BJ (cell line): ENCODE results near the gene CXCR5. TPM values are rescaled to one million over a fixed set of nuclear protein-coding genes. Genes with fewer than 3 reads are reported as not detected.
A peak's percentile ranks its signal among the peaks of the same experiment; 100 is the strongest.
"Not testable (repeated sequence)": the region's sequence is repeated elsewhere in the genome, so short reads cannot be mapped to it uniquely, and the experiment has no call there.

ENCODE experiments used
- CTCF ChIA-PET: fragments of 350-600 bp; formaldehyde crosslinking; extraction: SDS; loops from one replicate; lab custom pipeline; 2021; ENCODE audit warnings: antibody characterized with exemption, inconsistent platforms; lab: Yijun Ruan, JAX
- POLR2A ChIA-PET: fragments of 300-600 bp; sonication (Branson Sonifier 250); formaldehyde crosslinking; extraction: SDS; loops from one replicate; lab custom pipeline; 2021; ENCODE audit warnings: antibody characterized with exemption; lab: Charles Lee
- DNase-seq: peaks from one replicate; pipeline ENCODE4 v3.0.0-alpha.2; 2011; ENCODE audit warnings: low read depth
- H3K27me3 ChIP-seq: 2 replicates; pipeline ENCODE4 v1.6.0; 2011; ENCODE audit warnings: low read length; ENCODE audit not compliant: control insufficient read depth, insufficient read depth
- H3K36me3 ChIP-seq: 2 replicates; pipeline ENCODE4 v1.5.1; 2011; ENCODE audit warnings: low read length; ENCODE audit not compliant: control insufficient read depth, insufficient read depth
- H3K4me3 ChIP-seq: 2 replicates; pipeline ENCODE4 v1.5.1; 2011; ENCODE audit warnings: low read depth, mild to moderate bottlenecking, control low read depth, low read length
- polyA plus RNA-seq: library from polyadenylated mRNA; depleted of rRNA; stranded (reverse); fragments of >200 nt; gene quantifications from 2 replicates; pipeline ENCODE4 v1.2.3, GENCODE V29; 2011
- TF ChIP-seq, protein P1 (sequence below): IDR thresholded peaks from 2 replicates; pipeline ENCODE4 v1.5.1; 2011; ENCODE audit warnings: low read depth, mild to moderate bottlenecking, control low read depth, inconsistent platforms, low read length, moderate library complexity; ENCODE audit not compliant: insufficient read depth

CXCR5 gene
- polyA plus RNA-seq, 1 experiment, result not detected

DNA sequence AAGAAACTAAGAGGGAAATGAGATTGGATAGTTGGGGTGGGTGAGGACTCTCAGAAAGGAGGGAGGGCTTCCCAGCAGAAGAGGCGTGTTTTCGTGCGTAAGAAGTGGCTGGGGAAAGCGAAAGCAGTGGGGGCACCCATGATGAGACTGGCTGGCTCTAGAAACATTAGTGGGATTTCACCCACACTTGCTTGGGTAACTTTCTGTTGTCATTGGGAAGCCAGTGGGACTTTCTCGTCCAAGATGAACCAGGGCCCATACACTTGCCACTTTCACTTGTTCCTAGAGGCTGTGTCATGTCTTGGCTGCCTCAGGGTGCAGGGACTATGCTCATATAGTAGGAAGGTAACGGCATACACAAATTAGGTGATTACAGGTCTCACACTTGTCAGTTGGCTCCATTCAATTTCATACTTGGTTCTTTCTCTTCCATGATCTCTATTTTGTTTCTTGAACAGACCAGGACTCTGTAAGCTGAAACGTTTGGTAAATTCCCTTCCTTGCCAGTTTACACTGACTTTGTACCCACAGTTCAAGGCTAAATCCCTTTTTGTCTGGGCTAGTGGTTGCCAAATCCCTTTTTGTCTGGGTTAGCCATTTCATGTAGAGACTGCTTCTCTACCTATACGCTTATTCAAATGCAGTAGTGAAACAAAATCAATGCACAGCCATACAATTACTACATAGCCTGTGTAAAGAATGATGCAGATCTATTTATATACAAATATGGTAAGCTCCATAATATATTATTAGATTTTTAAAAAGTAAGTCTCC is 42.0 kb upstream of the CXCR5 start:
- H3K27me3 ChIP-seq, result no peaks in the 10 kb centered on the region
- no peak overlapping the region for H3K4me3 ChIP-seq
- H3K36me3 ChIP-seq, result no peaks in the 10 kb centered on the region
- ChIA-PET CTCF (interaction anchor here (1.0 kb wide), 1 partner anchor 182 kb away, joined by 4 read pairs; no protein-coding TSS in a partner anchor), POLR2A (no interaction called here)
- TF ChIP-seq, protein P1, sequence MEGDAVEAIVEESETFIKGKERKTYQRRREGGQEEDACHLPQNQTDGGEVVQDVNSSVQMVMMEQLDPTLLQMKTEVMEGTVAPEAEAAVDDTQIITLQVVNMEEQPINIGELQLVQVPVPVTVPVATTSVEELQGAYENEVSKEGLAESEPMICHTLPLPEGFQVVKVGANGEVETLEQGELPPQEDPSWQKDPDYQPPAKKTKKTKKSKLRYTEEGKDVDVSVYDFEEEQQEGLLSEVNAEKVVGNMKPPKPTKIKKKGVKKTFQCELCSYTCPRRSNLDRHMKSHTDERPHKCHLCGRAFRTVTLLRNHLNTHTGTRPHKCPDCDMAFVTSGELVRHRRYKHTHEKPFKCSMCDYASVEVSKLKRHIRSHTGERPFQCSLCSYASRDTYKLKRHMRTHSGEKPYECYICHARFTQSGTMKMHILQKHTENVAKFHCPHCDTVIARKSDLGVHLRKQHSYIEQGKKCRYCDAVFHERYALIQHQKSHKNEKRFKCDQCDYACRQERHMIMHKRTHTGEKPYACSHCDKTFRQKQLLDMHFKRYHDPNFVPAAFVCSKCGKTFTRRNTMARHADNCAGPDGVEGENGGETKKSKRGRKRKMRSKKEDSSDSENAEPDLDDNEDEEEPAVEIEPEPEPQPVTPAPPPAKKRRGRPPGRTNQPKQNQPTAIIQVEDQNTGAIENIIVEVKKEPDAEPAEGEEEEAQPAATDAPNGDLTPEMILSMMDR, result no peak
- no peak for DNase-seq

DNA sequence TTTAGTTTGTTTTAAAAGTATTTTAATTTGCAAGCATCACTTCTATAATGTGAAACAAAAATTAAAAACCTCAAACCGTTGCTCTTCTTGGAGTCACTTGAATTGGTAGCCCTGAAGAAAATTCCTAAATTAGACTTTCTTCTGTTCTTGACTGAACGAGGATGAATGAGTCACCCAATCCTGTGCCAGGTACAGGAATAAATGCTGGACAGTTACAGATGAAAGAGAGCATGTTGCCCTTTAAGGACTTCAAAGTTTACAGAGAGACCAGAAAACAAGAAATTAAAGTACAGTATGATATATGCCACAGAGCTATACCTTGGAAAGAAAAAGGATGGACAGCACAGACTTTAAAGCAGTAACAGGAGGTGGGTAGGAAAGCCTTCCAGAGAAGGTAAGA is 41.3 kb upstream of the CXCR5 start:
- Histone ChIP-seq H3K27me3 (no peaks in the 10 kb centered on the region), H3K36me3 (no peaks in the 10 kb centered on the region), H3K4me3 (no peak overlapping the region)
- peak; percentile 1 for DNase-seq
- ChIA-PET POLR2A (no interaction called here), CTCF (interaction anchor here (1.0 kb wide), 1 partner anchor 183 kb away, joined by 4 read pairs; no protein-coding TSS in a partner anchor)
- TF ChIP-seq, protein P1, result no peak

DNA sequence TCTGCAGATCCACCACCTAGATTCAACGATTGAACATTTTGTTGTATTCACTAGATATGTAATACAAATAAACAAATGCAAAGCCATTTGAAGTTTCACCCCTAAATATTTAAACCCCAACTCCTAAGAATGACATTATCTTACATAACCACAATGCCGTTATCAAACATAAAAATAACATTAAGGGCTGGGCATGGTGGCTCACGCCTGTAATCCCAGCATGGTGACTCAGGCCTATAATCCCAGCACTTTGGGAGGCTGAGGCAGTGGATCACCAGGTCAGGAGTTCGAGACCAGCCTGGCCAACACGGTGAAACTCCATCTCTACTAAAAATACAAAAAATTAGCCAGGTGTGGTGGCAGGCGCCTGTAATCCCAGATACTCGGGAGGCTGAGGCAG is 40.8 kb upstream of the CXCR5 start:
- POLR2A ChIA-PET, H3K27me3 ChIP-seq, DNase-seq, H3K36me3 ChIP-seq, H3K4me3 ChIP-seq, CTCF ChIA-PET: not testable (repeated sequence)

DNA sequence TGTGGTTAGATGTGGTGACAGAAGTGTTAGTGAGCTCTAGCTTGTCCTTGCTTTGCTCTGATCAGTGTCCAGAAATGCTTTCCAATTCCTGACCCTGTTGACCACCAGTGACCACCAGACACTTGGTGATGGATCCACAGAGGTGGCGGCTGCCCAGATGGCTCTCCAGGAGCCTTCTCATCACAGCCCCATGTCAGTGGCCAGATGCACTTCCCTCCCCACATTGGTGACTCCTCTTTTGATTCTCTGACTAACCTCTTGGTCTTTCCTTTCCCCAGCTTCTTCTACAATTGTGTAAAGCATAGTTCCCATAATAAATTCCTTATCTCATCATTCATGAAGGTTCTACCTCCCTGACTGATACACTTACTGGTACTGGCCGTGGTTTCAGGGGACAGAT is 40.1 kb upstream of the CXCR5 start:
- CTCF ChIA-PET, result interaction anchor here (0.6 to 0.8 kb wide), 2 partner anchors 29 to 84 kb away, joined by 3 read pairs; no protein-coding TSS in a partner anchor
- H3K27me3 ChIP-seq, result 0 out of 2 replicates have a peak, but pooled peaks cover 3% of the 10 kb centered on the region
- no peak for DNase-seq
- no peak overlapping the region for H3K4me3 ChIP-seq
- TF ChIP-seq, protein P1, result no peak
- POLR2A ChIA-PET, result no interaction called here
- H3K36me3 ChIP-seq, result no peaks in the 10 kb centered on the region

GRCh38 chr11:118845369-118845768 is 38.3 kb upstream of the CXCR5 start:
- no peak for DNase-seq
- Histone ChIP-seq H3K27me3 (0 out of 2 replicates have a peak, but pooled peaks cover 3% of the 10 kb centered on the region), H3K4me3 (no peak overlapping the region), H3K36me3 (no peaks in the 10 kb centered on the region)
- TF ChIP-seq, protein P1, result no peak
- POLR2A ChIA-PET, result no interaction called here
- CTCF ChIA-PET, result interaction anchor here (0.7 kb wide), 1 partner anchor 9 kb away, joined by 3 read pairs; no protein-coding TSS in a partner anchor
